Fibroblast of lung (primary cell): Measurements from ENCODE around the gene SLIT3. TPM values are rescaled to one million over a fixed set of nuclear protein-coding genes. Genes with fewer than 3 reads are reported as not detected.

Source experiments
- DNase-seq, 2 donors: peaks; one replicate each; pipeline versions ENCODE4 v3.0.0 to v3.0.0-alpha.2; 2010; ENCODE audit warnings: low read depth in 2 of 2
- H2AFZ ChIP-seq: 2 replicates; pipeline ENCODE4 v1.5.1; 2012; ENCODE audit warnings: low read length, control low read depth, inconsistent platforms
- H3K27ac ChIP-seq: 2 replicates; pipeline ENCODE4 v1.5.1; 2011; ENCODE audit warnings: low read length, control low read depth; ENCODE audit not compliant: insufficient read depth
- H3K27me3 ChIP-seq: 2 replicates; pipeline ENCODE4 v1.5.1; 2011; ENCODE audit warnings: mild to moderate bottlenecking, low read length; ENCODE audit not compliant: control insufficient read depth, insufficient read depth
- H3K36me3 ChIP-seq: 2 replicates; pipeline ENCODE4 v1.5.1; 2011; ENCODE audit warnings: low read length; ENCODE audit not compliant: control insufficient read depth, insufficient read depth
- H3K4me1 ChIP-seq: 2 replicates; pipeline ENCODE4 v1.5.1; 2011; ENCODE audit warnings: low read length; ENCODE audit not compliant: control insufficient read depth, insufficient read depth; ENCODE audit errors: extremely low read depth
- H3K4me2 ChIP-seq: 2 replicates; pipeline ENCODE4 v1.5.1; 2011; ENCODE audit warnings: low read length, control low read depth; ENCODE audit not compliant: insufficient read depth; ENCODE audit errors: extremely low read depth
- H3K4me3 ChIP-seq, 4 experiments: fragments of 200-600 bp in 1 of 4; sonication (generic) in 1 of 4; replicated peaks in 1 of 4; 2 replicates each; pipeline ENCODE4 v1.5.1; 2011 to 2016; ENCODE audit warnings: low read length in 4 of 4, low read depth in 3 of 4, mild to moderate bottlenecking in 3 of 4, control low read depth in 2 of 4, inconsistent platforms in 1 of 4, mixed read lengths in 1 of 4; ENCODE audit not compliant: insufficient read depth in 1 of 4; ENCODE audit errors: control extremely low read depth in 1 of 4
- H3K79me2 ChIP-seq: 2 replicates; pipeline ENCODE4 v1.5.1; 2012; ENCODE audit warnings: mild to moderate bottlenecking, low read length, inconsistent platforms; ENCODE audit not compliant: control insufficient read depth, insufficient read depth
- H3K9ac ChIP-seq: 2 replicates; pipeline ENCODE4 v1.5.1; 2011; ENCODE audit warnings: mild to moderate bottlenecking, low read length, control low read depth; ENCODE audit not compliant: insufficient read depth
- H3K9me3 ChIP-seq: 2 replicates; pipeline ENCODE4 v1.5.1; 2012; ENCODE audit warnings: low read depth, low read length; ENCODE audit not compliant: control insufficient read depth, insufficient read depth
- H4K20me1 ChIP-seq: 2 replicates; pipeline ENCODE4 v1.5.1; 2011; ENCODE audit warnings: low read length; ENCODE audit not compliant: control insufficient read depth, insufficient read depth; ENCODE audit errors: extremely low read depth
- CTCF ChIP-seq, 2 donors: IDR thresholded peaks in 1 of 2; conservative IDR thresholded peaks in 1 of 2; 1 replicate in 1 of 2; 2 replicates in 1 of 2; pipeline ENCODE4 v1.5.1; 2011 to 2012; ENCODE audit warnings: low read length in 2 of 2, control low read depth in 1 of 2, inconsistent platforms in 1 of 2, low read depth in 1 of 2, mild to moderate bottlenecking in 1 of 2
- EZH2 ChIP-seq: IDR thresholded peaks from 2 replicates; pipeline ENCODE4 v1.5.1; 2012; ENCODE audit warnings: low read length, control low read depth, mild to moderate bottlenecking; ENCODE audit errors: missing control alignments
- polyA plus RNA-seq, 2 donors: library from polyadenylated mRNA; depleted of rRNA in 1 of 2; stranded (reverse) in 1 of 2; unstranded in 1 of 2; fragments of >200 nt; gene quantifications; 2 replicates each; pipeline ENCODE4 v1.2.1, GENCODE V29; 2011 to 2012; ENCODE audit warnings: missing spikeins in 1 of 2
- total RNA-seq: library from RNA; depleted of rRNA; stranded (reverse); fragments of >200 nt; gene quantifications from 2 replicates; pipeline ENCODE4 v1.2.1, GENCODE V29; 2014

The SLIT3 gene
- total and polyA plus RNA-seq, 2 donors (not counting 1 experiment from before 2014, with no cell fraction given), result 1.6 to 4.6 TPM

GRCh38 chr5:168948746-168949145 is 352.2 kb downstream of the SLIT3 start:
- Histone ChIP-seq H4K20me1 (no peaks in the 10 kb centered on the region), H3K4me3 (no peak overlapping the region), H3K9me3 (no peaks in the 10 kb centered on the region), H3K79me2 (no peaks in the 10 kb centered on the region), H3K36me3 (no peaks in the 10 kb centered on the region), H3K4me1 (no peaks in the 10 kb centered on the region), H3K27me3 (no peaks in the 10 kb centered on the region), H3K4me2 (no peak overlapping the region), H3K9ac (no peak overlapping the region), H3K27ac (no peak overlapping the region), H2AFZ (no peak overlapping the region)
- no peak for DNase-seq
- TF ChIP-seq EZH2 (no peak), CTCF (conservative IDR thresholded peaks at IDR 0.05 in 1 of 2, IDR thresholded peaks at IDR 0.05 in 1 of 2; ENCODE audit: low read depth in 1 of 2, low read length in 2 of 2) (no peak)

DNA sequence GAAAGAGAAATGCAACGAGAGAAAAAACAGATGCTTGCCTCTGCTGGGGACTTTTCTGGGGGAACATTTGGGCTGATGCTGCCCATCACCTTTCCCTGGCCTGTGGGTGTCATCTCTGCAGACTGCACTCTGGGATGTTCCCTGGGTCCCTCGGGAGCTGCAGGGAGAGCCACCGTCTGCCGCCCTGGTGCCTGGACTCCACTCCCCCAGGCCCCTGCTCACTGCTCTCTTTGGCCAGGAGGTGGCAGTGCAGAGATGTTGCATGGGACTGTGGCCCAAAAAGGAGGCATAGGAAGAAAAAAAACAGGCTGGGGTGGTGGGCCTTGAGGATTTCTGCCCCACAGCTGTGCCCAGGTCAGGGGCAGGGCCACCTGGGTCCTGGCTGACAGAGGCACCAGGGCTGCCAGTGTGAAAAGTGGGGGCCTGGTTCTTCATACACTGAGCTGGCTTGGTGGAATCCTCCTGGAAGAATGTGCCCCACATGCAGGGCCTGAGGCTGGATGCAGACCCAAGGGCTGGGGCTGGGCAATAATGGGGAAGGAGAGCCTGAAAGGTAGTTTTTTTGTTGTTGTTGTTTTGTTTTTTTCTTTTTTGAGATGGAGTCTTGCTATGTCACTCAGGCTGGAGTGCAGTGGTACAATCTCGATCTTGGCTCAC is 353.6 kb downstream of the SLIT3 start:
- peak; percentile 11 to 43 for DNase-seq
- Histone ChIP-seq H3K36me3 (no peaks in the 10 kb centered on the region), H2AFZ (no peak overlapping the region), H4K20me1 (no peaks in the 10 kb centered on the region), H3K79me2 (no peaks in the 10 kb centered on the region), H3K4me3 (no peak overlapping the region), H3K27ac (no peak overlapping the region), H3K4me2 (no peak overlapping the region), H3K4me1 (no peaks in the 10 kb centered on the region), H3K27me3 (no peaks in the 10 kb centered on the region), H3K9ac (no peak overlapping the region), H3K9me3 (no peaks in the 10 kb centered on the region)
- TF ChIP-seq CTCF (conservative IDR thresholded peaks at IDR 0.05 in 1 of 2, IDR thresholded peaks at IDR 0.05 in 1 of 2; ENCODE audit: low read depth in 1 of 2, low read length in 2 of 2), result peak; percentile 74 to 77
- no peak for TF ChIP-seq EZH2

- no peak overlapping the region for H3K9ac ChIP-seq
- no peaks in the 10 kb centered on the region for H3K79me2 ChIP-seq
- no peak for TF ChIP-seq CTCF (conservative IDR thresholded peaks at IDR 0.05 in 1 of 2, IDR thresholded peaks at IDR 0.05 in 1 of 2; ENCODE audit: low read depth in 1 of 2, low read length in 2 of 2)
- no peak for TF ChIP-seq EZH2
- H4K20me1 ChIP-seq, result no peaks in the 10 kb centered on the region
- no peaks in the 10 kb centered on the region for H3K9me3 ChIP-seq
- no peaks in the 10 kb centered on the region for H3K4me1 ChIP-seq
- no peak for DNase-seq
- H2AFZ ChIP-seq, result no peak overlapping the region
- H3K36me3 ChIP-seq, result no peaks in the 10 kb centered on the region
- H3K4me3 ChIP-seq, result no peak overlapping the region
- H3K27ac ChIP-seq, result no peak overlapping the region
- no peaks in the 10 kb centered on the region for H3K27me3 ChIP-seq
- no peak overlapping the region for H3K4me2 ChIP-seq
These were observed 354.6 kb downstream of the SLIT3 start for GRCh38 chr5:168946363-168946762.
